Uterus (tissue), 4 donors: ENCODE measurements around the gene DLG5. TPM values are rescaled to one million over a fixed set of nuclear protein-coding genes. Genes with fewer than 3 reads are reported as not detected.

Experiments used
- DNase-seq, 2 donors: peaks; one replicate each; pipeline ENCODE4 v3.0.0-alpha.2; 2019 to 2020
- H3K27ac ChIP-seq, 2 donors: fragments of 200-600 bp; sonication (generic); 1 replicate in 1 of 2; 2 replicates in 1 of 2; pipeline ENCODE4 v1.5.1; 2016 to 2018
- H3K27me3 ChIP-seq, 2 donors: fragments of 200-600 bp; sonication (generic); one replicate each; pipeline ENCODE4 v1.5.1; 2018 to 2019; ENCODE audit warnings: control low read depth in 1 of 2
- H3K36me3 ChIP-seq, 2 donors: fragments of 200-600 bp; sonication (generic); one replicate each; pipeline ENCODE4 v1.5.1; 2019; ENCODE audit warnings: control low read depth in 1 of 2
- H3K4me1 ChIP-seq, 2 donors: fragments of 200-600 bp; sonication (generic); one replicate each; pipeline ENCODE4 v1.5.1; 2018 to 2019; ENCODE audit warnings: control low read depth in 1 of 2
- H3K4me3 ChIP-seq, 2 donors: fragments of 200-600 bp; sonication (generic); 1 replicate in 1 of 2; 2 replicates in 1 of 2; pipeline ENCODE4 v1.5.1; 2018 to 2019; ENCODE audit warnings: mild to moderate bottlenecking in 1 of 2
- H3K9me3 ChIP-seq, 2 donors: fragments of 200-600 bp; sonication (generic); one replicate each; pipeline ENCODE4 v1.5.1; 2019; ENCODE audit warnings: control low read depth in 1 of 2
- POLR2A ChIP-seq, 2 donors: fragments of 450-650 bp; IDR thresholded peaks; one replicate each; pipeline ENCODE4 v1.6.1; 2016; ENCODE audit warnings: antibody characterized with exemption in 2 of 2, mild to moderate bottlenecking in 1 of 2, moderate library complexity in 1 of 2
- intact Hi-C: fragments of 100-400 bp; cut with DNase I; formaldehyde crosslinking; loops from one replicate; pipeline ENCODE4 v1.15.1; 2023; ENCODE audit warnings: low total_unique reads
- total RNA-seq, 4 donors: library from RNA; depleted of rRNA in 3 of 4; stranded (reverse); fragments of >200 nt in 3 of 4; gene quantifications; one replicate each; pipeline versions ENCODE4 v1.1.0 to v1.2.4, GENCODE V29; 2014 to 2023
- TF ChIP-seq, protein P1 (sequence below), 4 experiments: fragments of 200-600 bp in 2 of 4; fragments of 450-650 bp in 2 of 4; sonication (generic) in 2 of 4; IDR thresholded peaks; one replicate each; pipeline ENCODE4 v1.5.1; 2016 to 2019; ENCODE audit warnings: antibody characterized with exemption in 4 of 4, mild to moderate bottlenecking in 2 of 4, moderate library complexity in 1 of 4
- donor health status: DM: yes; HTN: yes; CAD: no.

The DLG5 gene
- total RNA-seq, 4 donors from 2014 or later: 27.1 to 72.6 (median 46.5) TPM

DNA sequence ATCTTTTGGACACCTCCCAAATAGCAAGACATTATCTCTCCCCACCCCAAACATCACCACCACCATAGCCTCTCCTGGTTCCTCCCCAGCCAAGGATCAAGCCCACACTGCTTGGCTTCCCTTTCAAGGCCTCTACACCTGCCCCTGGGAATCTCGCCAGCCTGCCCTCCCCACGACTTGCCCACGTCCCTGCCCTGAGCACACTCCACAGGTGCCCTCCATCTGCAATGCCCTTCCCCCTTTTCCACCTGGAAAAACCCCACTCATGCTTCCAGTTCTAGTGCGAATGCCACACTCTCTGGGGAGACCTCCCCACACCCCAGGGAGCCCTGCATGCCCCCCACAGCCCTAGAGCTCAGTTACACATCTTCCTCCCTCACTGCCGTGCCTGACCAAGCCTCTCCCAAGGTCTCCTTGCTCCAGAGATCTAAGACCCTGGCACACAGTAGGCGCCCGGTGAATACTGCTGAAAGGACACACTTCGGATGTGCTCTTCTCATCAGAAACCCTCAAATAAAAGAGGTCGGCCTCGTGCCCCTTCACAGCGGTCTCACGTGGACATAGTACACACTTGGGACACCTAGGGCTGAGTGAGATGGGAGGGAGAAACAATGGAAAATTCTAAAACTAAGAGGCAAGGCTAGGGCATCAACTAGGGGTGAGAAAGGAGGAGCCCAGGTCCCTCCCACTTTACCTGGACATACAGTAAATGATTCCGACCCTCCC is 91.4 kb downstream of the DLG5 start:
- DNase-seq: no peak
- Histone ChIP-seq H3K4me1 (no peaks in the 10 kb centered on the region), H3K4me3 (no peak overlapping the region), H3K9me3 (no peaks in the 10 kb centered on the region), H3K36me3 (no peaks in the 10 kb centered on the region), H3K27ac (no peak overlapping the region), H3K27me3 (no peaks in the 10 kb centered on the region)
- TF ChIP-seq, protein P1, sequence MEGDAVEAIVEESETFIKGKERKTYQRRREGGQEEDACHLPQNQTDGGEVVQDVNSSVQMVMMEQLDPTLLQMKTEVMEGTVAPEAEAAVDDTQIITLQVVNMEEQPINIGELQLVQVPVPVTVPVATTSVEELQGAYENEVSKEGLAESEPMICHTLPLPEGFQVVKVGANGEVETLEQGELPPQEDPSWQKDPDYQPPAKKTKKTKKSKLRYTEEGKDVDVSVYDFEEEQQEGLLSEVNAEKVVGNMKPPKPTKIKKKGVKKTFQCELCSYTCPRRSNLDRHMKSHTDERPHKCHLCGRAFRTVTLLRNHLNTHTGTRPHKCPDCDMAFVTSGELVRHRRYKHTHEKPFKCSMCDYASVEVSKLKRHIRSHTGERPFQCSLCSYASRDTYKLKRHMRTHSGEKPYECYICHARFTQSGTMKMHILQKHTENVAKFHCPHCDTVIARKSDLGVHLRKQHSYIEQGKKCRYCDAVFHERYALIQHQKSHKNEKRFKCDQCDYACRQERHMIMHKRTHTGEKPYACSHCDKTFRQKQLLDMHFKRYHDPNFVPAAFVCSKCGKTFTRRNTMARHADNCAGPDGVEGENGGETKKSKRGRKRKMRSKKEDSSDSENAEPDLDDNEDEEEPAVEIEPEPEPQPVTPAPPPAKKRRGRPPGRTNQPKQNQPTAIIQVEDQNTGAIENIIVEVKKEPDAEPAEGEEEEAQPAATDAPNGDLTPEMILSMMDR (IDR thresholded peaks at IDR 0.05): no peak
- TF ChIP-seq POLR2A (IDR thresholded peaks at IDR 0.05): no peak
- intact Hi-C loops: no loop called here

DNA sequence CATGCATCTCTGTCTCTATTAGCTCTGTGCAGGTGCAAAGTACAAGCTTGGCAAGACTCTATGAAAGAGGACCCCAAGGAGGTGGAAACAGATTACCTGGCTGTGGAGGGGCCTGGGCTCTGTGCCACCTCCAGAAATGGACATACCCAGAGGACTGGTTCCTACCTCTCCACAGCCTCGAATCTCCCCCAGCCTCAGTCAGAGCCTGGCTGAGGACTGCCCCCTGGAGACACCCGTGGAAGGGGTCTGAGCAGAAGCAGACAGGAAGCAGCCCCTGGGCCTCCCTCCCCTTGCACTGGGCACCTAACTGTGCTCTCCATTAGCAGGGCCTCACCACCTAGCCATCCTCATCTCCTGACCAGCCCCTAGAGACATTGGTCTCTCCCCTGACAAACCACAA is 92.0 kb downstream of the DLG5 start:
- Histone ChIP-seq H3K36me3 (no peaks in the 10 kb centered on the region), H3K27ac (no peak overlapping the region), H3K4me1 (no peaks in the 10 kb centered on the region), H3K9me3 (no peaks in the 10 kb centered on the region), H3K27me3 (no peaks in the 10 kb centered on the region), H3K4me3 (no peak overlapping the region)
- TF ChIP-seq, protein P1 (IDR thresholded peaks at IDR 0.05): no peak
- no peak for TF ChIP-seq POLR2A (IDR thresholded peaks at IDR 0.05)
- DNase-seq: no peak
- intact Hi-C loops: no loop called here

DNA sequence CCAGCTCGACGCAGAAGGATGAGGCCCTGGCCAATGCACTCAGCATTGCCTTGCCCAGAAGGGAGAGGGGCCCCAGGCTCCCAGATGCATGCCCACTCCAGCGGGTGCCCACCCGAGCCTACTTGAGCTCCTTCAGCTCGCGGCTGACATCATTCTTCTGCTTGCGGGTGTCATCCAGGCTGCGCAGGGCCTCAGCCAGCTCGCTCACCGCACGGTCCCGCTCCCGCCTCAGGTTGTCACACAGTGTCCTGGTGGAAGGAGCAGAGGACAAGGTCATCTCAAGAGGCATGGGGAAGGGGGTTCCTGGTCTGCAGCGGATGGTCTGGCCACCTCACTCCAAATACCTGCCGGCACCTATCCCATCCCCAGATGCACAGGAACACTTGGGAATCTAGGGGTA is 92.8 kb downstream of the DLG5 start:
- intact Hi-C loops: no loop called here
- H3K27ac ChIP-seq: no peak overlapping the region
- H3K36me3 ChIP-seq: no peaks in the 10 kb centered on the region
- DNase-seq: no peak
- no peak overlapping the region for H3K4me3 ChIP-seq
- H3K9me3 ChIP-seq: no peaks in the 10 kb centered on the region
- TF ChIP-seq, protein P1 (IDR thresholded peaks at IDR 0.05): no peak
- TF ChIP-seq POLR2A (IDR thresholded peaks at IDR 0.05): no peak
- H3K4me1 ChIP-seq: no peaks in the 10 kb centered on the region
- no peaks in the 10 kb centered on the region for H3K27me3 ChIP-seq

DNA sequence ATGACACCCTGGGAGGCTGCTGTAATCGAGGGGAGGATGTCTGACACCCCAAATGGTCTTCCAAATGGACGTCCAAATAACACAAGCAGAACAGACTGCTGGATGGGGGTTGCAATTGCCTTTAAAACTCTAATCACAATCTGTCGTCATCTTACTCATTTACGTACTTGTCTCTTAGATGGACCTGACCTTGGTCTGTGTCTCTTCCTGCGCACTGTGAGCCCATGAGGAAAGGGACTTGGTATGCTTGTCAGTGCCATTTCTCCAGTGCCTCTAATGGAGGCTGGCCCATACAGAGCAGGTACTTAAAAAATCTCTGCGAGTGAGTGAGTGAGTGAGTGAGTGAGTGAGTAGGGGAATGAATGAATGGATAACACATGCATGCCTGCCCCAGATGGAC is 93.3 kb downstream of the DLG5 start:
- TF ChIP-seq, protein P1 (IDR thresholded peaks at IDR 0.05): no peak
- no peak for TF ChIP-seq POLR2A (IDR thresholded peaks at IDR 0.05)
- no peak for DNase-seq
- Histone ChIP-seq H3K4me3 (no peak overlapping the region), H3K27ac (no peak overlapping the region), H3K27me3 (no peaks in the 10 kb centered on the region), H3K9me3 (no peaks in the 10 kb centered on the region), H3K36me3 (no peaks in the 10 kb centered on the region), H3K4me1 (no peaks in the 10 kb centered on the region)
- intact Hi-C loops: no loop called here

DNA sequence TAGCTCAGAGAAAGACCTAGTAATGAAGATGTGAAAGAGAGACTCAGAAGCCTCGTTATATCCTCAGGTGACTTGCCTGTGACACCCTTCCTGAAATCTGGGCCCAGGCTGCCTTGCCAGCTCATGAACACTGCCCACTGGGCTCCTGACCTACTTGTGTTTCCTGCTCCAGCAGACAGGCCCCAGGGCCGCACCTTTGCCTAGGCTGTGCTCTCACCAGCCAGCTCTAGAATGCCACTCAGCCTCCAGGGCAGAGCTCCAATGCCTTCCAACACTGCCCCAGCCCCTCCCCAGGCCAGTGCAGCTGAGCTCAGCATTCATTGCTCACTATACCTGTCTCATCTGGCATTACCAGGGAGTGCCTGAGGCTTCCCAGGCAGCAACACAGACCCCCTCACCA is 94.3 kb downstream of the DLG5 start:
- Histone ChIP-seq H3K4me3 (no peak overlapping the region), H3K9me3 (no peaks in the 10 kb centered on the region), H3K27ac (no peak overlapping the region), H3K4me1 (no peaks in the 10 kb centered on the region), H3K36me3 (no peaks in the 10 kb centered on the region), H3K27me3 (no peaks in the 10 kb centered on the region)
- no peak for DNase-seq
- TF ChIP-seq, protein P1 (IDR thresholded peaks at IDR 0.05): no peak
- TF ChIP-seq POLR2A (IDR thresholded peaks at IDR 0.05): no peak
- intact Hi-C loops: no loop called here
